GM21723 (cell line): ENCODE results near the gene TMEM235.

Source experiments
- ATAC-seq: cut with Tn5 transposase; IDR thresholded peaks from one replicate; pipeline ENCODE4 v1.9.1; 2021; ENCODE audit warnings: mild to moderate bottlenecking, moderate library complexity; ENCODE audit not compliant: unreplicated experiment

The TMEM235 gene

GRCh38 chr17:78268951-78269905, 37.8 kb downstream of the TMEM235 start:
- ATAC-seq: no peak

GRCh38 chr17:78269955-78270381, 38.5 kb downstream of the TMEM235 start:
- no peak for ATAC-seq

GRCh38 chr17:78271419-78272170, 40.2 kb downstream of the TMEM235 start:
- no peak for ATAC-seq

- ATAC-seq: no peak
Measured at GRCh38 chr17:78272181-78272913, 40.9 kb downstream of the TMEM235 start.

- no peak for ATAC-seq
Measured at GRCh38 chr17:78272914-78273258, 41.5 kb downstream of the TMEM235 start.

GRCh38 chr17:78273813-78274212, 42.4 kb downstream of the TMEM235 start:
- ATAC-seq: no peak

- no peak for ATAC-seq
Measured at GRCh38 chr17:78275355-78275754, 43.9 kb downstream of the TMEM235 start.

GRCh38 chr17:78276098-78276887, 44.9 kb downstream of the TMEM235 start:
- peak; percentile 64 for ATAC-seq

GRCh38 chr17:78278139-78278741, 46.8 kb downstream of the TMEM235 start:
- ATAC-seq: no peak

GRCh38 chr17:78279360-78279990, 48.0 kb downstream of the TMEM235 start:
- ATAC-seq: no peak

- no peak for ATAC-seq
Measured at GRCh38 chr17:78281249-78281845, 49.9 kb downstream of the TMEM235 start.

- ATAC-seq: no peak
Measured at GRCh38 chr17:78284146-78284545, 52.7 kb downstream of the TMEM235 start.

GRCh38 chr17:78289004-78289403, 57.6 kb downstream of the TMEM235 start:
- no peak for ATAC-seq

- no peak for ATAC-seq
Measured at GRCh38 chr17:78289802-78290363, 58.5 kb downstream of the TMEM235 start.
